Measurements from ENCODE around the gene VSIG10. TPM values are rescaled to one million over a fixed set of nuclear protein-coding genes. Genes with fewer than 3 reads are reported as not detected.

Gene VSIG10
- total RNA-seq, 2 experiments from 2014 or later, result 9.2 to 9.8 TPM

DNA sequence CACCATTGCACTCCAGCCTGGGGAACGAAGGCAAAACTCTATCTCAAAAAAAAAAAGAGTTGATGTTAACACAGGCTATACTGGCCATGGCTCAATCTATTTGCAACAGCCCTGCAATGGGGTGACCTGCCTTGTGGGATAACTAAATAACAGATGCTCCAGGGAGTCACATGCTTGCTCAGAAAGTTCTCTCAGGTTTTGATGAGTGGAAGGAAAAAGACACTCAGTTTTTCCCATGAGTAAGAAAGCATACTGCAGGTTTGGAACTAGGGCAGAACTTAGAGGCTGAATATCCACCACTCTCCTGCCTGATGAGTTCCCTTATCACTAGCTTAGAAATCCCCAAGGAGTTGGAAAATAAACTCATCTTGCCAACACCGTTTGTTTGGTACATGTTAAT, 59.7 kb downstream of the VSIG10 start:
- TF ChIP-seq, protein P1, sequence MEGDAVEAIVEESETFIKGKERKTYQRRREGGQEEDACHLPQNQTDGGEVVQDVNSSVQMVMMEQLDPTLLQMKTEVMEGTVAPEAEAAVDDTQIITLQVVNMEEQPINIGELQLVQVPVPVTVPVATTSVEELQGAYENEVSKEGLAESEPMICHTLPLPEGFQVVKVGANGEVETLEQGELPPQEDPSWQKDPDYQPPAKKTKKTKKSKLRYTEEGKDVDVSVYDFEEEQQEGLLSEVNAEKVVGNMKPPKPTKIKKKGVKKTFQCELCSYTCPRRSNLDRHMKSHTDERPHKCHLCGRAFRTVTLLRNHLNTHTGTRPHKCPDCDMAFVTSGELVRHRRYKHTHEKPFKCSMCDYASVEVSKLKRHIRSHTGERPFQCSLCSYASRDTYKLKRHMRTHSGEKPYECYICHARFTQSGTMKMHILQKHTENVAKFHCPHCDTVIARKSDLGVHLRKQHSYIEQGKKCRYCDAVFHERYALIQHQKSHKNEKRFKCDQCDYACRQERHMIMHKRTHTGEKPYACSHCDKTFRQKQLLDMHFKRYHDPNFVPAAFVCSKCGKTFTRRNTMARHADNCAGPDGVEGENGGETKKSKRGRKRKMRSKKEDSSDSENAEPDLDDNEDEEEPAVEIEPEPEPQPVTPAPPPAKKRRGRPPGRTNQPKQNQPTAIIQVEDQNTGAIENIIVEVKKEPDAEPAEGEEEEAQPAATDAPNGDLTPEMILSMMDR (conservative IDR thresholded peaks at IDR 0.05; ENCODE audit: low read length), result no peak
- no peak for TF ChIP-seq EZH2phosphoT487 (IDR thresholded peaks at IDR 0.05; ENCODE audit: borderline replicate concordance, low read depth, low read length)
- Histone ChIP-seq H3K9me3 (ENCODE audit: low read length) (no peaks in the 10 kb centered on the region), H3K4me3 (ENCODE audit: low read depth, low read length, poor library complexity, severe bottlenecking) (no peak overlapping the region), H2AFZ (ENCODE audit: low read length) (no peak overlapping the region), H3K4me1 (ENCODE audit: insufficient read depth, low read length, poor library complexity, severe bottlenecking) (no peaks in the 10 kb centered on the region), H3K4me2 (ENCODE audit: low read length) (no peak overlapping the region), H3K36me3 (ENCODE audit: insufficient read depth, low read length) (peaks cover 44% of the 10 kb centered on the region), H3K79me2 (ENCODE audit: insufficient read depth, low read depth, low read length) (no peaks in the 10 kb centered on the region), H3K27ac (ENCODE audit: low read depth, low read length, poor library complexity, severe bottlenecking) (no peak overlapping the region), H4K20me1 (ENCODE audit: insufficient read depth, low read length) (no peaks in the 10 kb centered on the region), H3K9me2 (ENCODE audit: insufficient read depth, low read length) (no peaks in the 10 kb centered on the region)
- no TSS peak for BruUV-seq (replicated peaks)
- intact Hi-C loops (cut with micrococcal nuclease; ENCODE audit: unreplicated experiment), result no loop called here
- DNase-seq (ENCODE audit: low spot score), result no peak
- ChIA-PET POLR2A (interaction anchor here (0.6 kb wide), 1 partner anchor 21 kb away, joined by 3 read pairs; no protein-coding TSS in a partner anchor), CTCF (ENCODE audit: unreplicated experiment) (no interaction called here)

DNA sequence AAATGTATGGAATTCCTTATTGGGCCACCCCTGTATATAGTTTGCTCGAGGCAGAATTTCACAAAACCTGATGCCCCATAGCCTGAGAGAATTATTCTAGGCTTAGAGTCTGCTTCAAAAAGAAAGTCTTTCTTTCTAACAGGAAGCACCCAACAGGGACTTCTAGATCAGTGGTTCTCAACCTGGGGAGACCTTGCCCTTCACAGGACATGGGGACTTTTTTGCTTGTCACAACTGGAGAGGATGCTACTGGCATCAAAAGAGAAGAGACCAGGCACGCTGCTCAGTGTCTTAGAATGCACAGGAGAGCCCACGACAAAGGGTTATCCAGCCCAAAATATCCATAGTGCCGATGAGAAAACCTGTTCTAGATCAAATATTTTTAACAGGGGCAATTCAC, 61.7 kb downstream of the VSIG10 start:
- no peak overlapping the region for H3K4me2 ChIP-seq (ENCODE audit: low read length)
- no peak for DNase-seq (ENCODE audit: low spot score)
- H2AFZ ChIP-seq (ENCODE audit: low read length), result no peak overlapping the region
- TF ChIP-seq EZH2phosphoT487 (IDR thresholded peaks at IDR 0.05; ENCODE audit: borderline replicate concordance, low read depth, low read length), result no peak
- TF ChIP-seq, protein P1 (conservative IDR thresholded peaks at IDR 0.05; ENCODE audit: low read length), result no peak
- intact Hi-C loops (cut with micrococcal nuclease; ENCODE audit: unreplicated experiment), result no loop called here
- H3K9me2 ChIP-seq (ENCODE audit: insufficient read depth, low read length), result no peaks in the 10 kb centered on the region
- H4K20me1 ChIP-seq (ENCODE audit: insufficient read depth, low read length), result no peaks in the 10 kb centered on the region
- H3K79me2 ChIP-seq (ENCODE audit: insufficient read depth, low read depth, low read length), result no peaks in the 10 kb centered on the region
- no TSS peak for BruUV-seq (replicated peaks)
- no peak overlapping the region for H3K4me3 ChIP-seq (ENCODE audit: low read depth, low read length, poor library complexity, severe bottlenecking)
- no peak overlapping the region for H3K27ac ChIP-seq (ENCODE audit: low read depth, low read length, poor library complexity, severe bottlenecking)
- H3K4me1 ChIP-seq (ENCODE audit: insufficient read depth, low read length, poor library complexity, severe bottlenecking), result no peaks in the 10 kb centered on the region
- POLR2A ChIA-PET, result no interaction called here
- H3K9me3 ChIP-seq (ENCODE audit: low read length), result no peaks in the 10 kb centered on the region
- CTCF ChIA-PET (ENCODE audit: unreplicated experiment), result no interaction called here
- H3K36me3 ChIP-seq (ENCODE audit: insufficient read depth, low read length), result peaks cover 59% of the 10 kb centered on the region

DNA sequence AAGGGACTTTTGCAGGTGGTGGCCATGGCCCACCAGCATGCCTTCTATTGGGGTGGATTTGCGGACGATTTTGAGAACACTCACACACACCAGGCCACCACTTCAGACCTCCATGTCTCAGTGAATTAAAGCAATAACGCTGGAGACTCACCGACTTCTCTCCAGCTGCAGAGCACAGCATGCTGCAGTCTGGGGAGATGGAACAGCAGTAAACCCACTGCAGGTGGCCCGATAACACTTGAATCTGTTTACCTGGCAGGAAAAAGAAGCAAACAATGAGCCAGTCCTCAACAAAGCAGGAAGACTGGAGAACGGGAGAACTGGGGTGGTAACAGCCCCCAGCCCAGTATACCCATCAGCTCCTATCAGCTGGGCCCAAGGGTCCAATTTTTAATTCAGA, 65.7 kb downstream of the VSIG10 start:
- TF ChIP-seq, protein P1 (conservative IDR thresholded peaks at IDR 0.05; ENCODE audit: low read length), result no peak
- TF ChIP-seq EZH2phosphoT487 (IDR thresholded peaks at IDR 0.05; ENCODE audit: borderline replicate concordance, low read depth, low read length), result no peak
- POLR2A ChIA-PET, result no interaction called here
- H3K36me3 ChIP-seq (ENCODE audit: insufficient read depth, low read length), result peaks cover 87% of the 10 kb centered on the region

More for the DNA sequence above, 65.7 kb downstream of the VSIG10 start:
- Histone ChIP-seq H4K20me1 (ENCODE audit: insufficient read depth, low read length) (no peaks in the 10 kb centered on the region), H2AFZ (ENCODE audit: low read length) (no peak overlapping the region), H3K79me2 (ENCODE audit: insufficient read depth, low read depth, low read length) (no peaks in the 10 kb centered on the region), H3K4me2 (ENCODE audit: low read length) (no peak overlapping the region), H3K27ac (ENCODE audit: low read depth, low read length, poor library complexity, severe bottlenecking) (no peak overlapping the region), H3K4me1 (ENCODE audit: insufficient read depth, low read length, poor library complexity, severe bottlenecking) (peaks cover 9% of the 10 kb centered on the region), H3K4me3 (ENCODE audit: low read depth, low read length, poor library complexity, severe bottlenecking) (no peak overlapping the region), H3K9me2 (ENCODE audit: insufficient read depth, low read length) (no peaks in the 10 kb centered on the region), H3K9me3 (ENCODE audit: low read length) (no peaks in the 10 kb centered on the region)
- no TSS peak for BruUV-seq (replicated peaks)
- CTCF ChIA-PET (ENCODE audit: unreplicated experiment), result no interaction called here
- DNase-seq (ENCODE audit: low spot score), result no peak
- intact Hi-C loops (cut with micrococcal nuclease; ENCODE audit: unreplicated experiment), result no loop called here
